Loucy (cell line): ENCODE measurements around the gene MAP3K8.
A peak's percentile ranks its signal among the peaks of the same experiment; 100 is the strongest.

ENCODE experiments used
- H2AFZ ChIP-seq: fragments of 200-600 bp; sonication (generic); 2 replicates; pipeline ENCODE4 v1.6.0; 2016; ENCODE audit warnings: antibody characterized with exemption, mild to moderate bottlenecking, low read length, moderate library complexity
- H3F3A ChIP-seq: fragments of 200-600 bp; 2 replicates; pipeline ENCODE4 v1.6.0; 2016; ENCODE audit warnings: antibody characterized with exemption, low read depth, mild to moderate bottlenecking
- H3K27me3 ChIP-seq: fragments of 200-600 bp; sonication (generic); 2 replicates; pipeline ENCODE4 v1.6.1; 2014; ENCODE audit warnings: low read length, mild to moderate bottlenecking; ENCODE audit not compliant: insufficient read depth, poor library complexity, severe bottlenecking
- H3K36me3 ChIP-seq: fragments of 200-600 bp; sonication (generic); 2 replicates; pipeline ENCODE4 v1.6.1; 2016; ENCODE audit warnings: low read length; ENCODE audit not compliant: insufficient read depth
- H3K4me1 ChIP-seq: fragments of 200-600 bp; sonication (generic); 2 replicates; pipeline ENCODE4 v1.5.1; 2014; ENCODE audit warnings: low read length, mild to moderate bottlenecking; ENCODE audit not compliant: insufficient read depth, poor library complexity, severe bottlenecking
- H3K4me2 ChIP-seq: fragments of 200-600 bp; sonication (generic); 2 replicates; pipeline ENCODE4 v1.6.0; 2014; ENCODE audit warnings: antibody characterized with exemption, low read length, low read depth, mild to moderate bottlenecking; ENCODE audit not compliant: poor library complexity, severe bottlenecking
- H3K4me3 ChIP-seq: fragments of 200-600 bp; sonication (generic); 2 replicates; pipeline ENCODE4 v1.5.1; 2014; ENCODE audit warnings: low read length, mild to moderate bottlenecking, mixed read lengths; ENCODE audit not compliant: poor library complexity, severe bottlenecking
- H3K79me2 ChIP-seq: fragments of 200-600 bp; sonication (generic); 2 replicates; pipeline ENCODE4 v1.6.1; 2014; ENCODE audit warnings: low read length; ENCODE audit not compliant: insufficient read depth
- H3K9ac ChIP-seq: fragments of 200-600 bp; sonication (generic); 2 replicates; pipeline ENCODE4 v1.6.0; 2014; ENCODE audit warnings: mild to moderate bottlenecking, low read depth, low read length, moderate library complexity; ENCODE audit not compliant: poor library complexity, severe bottlenecking
- H3K9me2 ChIP-seq: fragments of 200-600 bp; sonication (generic); replicated peaks from 2 replicates; pipeline ENCODE4 v1.6.1; 2016; ENCODE audit warnings: low read depth, low read length, mixed read lengths
- H3K9me3 ChIP-seq: fragments of 200-600 bp; sonication (generic); 2 replicates; pipeline ENCODE4 v1.6.1; 2014; ENCODE audit warnings: mild to moderate bottlenecking, antibody characterized with exemption, low read length, low read depth; ENCODE audit not compliant: insufficient read depth
- H4K20me1 ChIP-seq: fragments of 200-600 bp; sonication (generic); 2 replicates; pipeline ENCODE4 v1.6.0; 2014; ENCODE audit warnings: antibody characterized with exemption, low read length, mild to moderate bottlenecking; ENCODE audit not compliant: insufficient read depth, poor library complexity, severe bottlenecking
- EZH2phosphoT487 ChIP-seq: fragments of 200-600 bp; IDR thresholded peaks from 2 replicates; pipeline ENCODE4 v1.6.1; 2018; ENCODE audit warnings: antibody characterized with exemption, mild to moderate bottlenecking, moderate library complexity, borderline replicate concordance
- TF ChIP-seq, protein P1 (sequence below): fragments of 200-600 bp; sonication (generic); conservative IDR thresholded peaks from 2 replicates; pipeline ENCODE4 v1.5.1; 2014; ENCODE audit warnings: mild to moderate bottlenecking, antibody characterized with exemption, low read length

Gene MAP3K8

DNA sequence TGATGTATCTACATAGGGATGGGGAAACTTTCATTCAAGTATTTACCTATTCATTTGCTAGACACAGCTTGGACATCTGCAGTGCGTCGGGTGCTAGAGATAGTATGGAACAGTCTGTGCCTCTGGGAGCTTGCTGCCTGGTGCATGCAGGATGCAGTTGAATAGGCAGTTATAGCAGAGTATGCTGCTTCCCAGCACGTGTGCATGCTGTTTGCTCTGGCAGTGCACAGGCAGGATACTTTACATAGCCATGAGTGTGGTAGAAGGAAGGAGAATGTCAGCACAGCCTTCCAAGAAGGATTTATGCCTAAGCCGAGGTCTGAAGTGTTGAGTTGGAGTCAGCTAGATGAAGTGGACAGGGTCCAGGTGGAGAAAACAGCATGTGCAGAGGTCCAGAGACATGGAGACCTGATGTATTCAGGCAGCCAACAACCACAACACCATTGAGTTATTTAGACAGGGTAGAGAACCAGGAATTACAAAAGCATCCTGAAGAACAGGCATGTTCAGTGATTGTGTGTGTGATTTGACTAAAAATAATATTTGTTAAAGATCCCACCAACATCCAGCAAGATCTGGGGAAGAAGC, 8.1 kb downstream of the MAP3K8 start:
- Histone ChIP-seq H3F3A (peaks cover 2% of the 10 kb centered on the region; the same call in 1 of the 2 replicates), H3K79me2 (peaks cover 39% of the 10 kb centered on the region; the same call in 1 of the 2 replicates), H2AFZ (no peak overlapping the region), H3K9me2 (no peaks in the 10 kb centered on the region), H3K9me3 (no peaks in the 10 kb centered on the region), H3K9ac (no peak overlapping the region), H3K27me3 (no peaks in the 10 kb centered on the region), H3K4me3 (peak overlapping the region; percentile 30), H3K36me3 (no peaks in the 10 kb centered on the region), H4K20me1 (no peaks in the 10 kb centered on the region), H3K4me2 (peak overlapping the region; percentile 38), H3K4me1 (peaks cover 42% of the 10 kb centered on the region)
- TF ChIP-seq EZH2phosphoT487 = no peak
- TF ChIP-seq, protein P1, sequence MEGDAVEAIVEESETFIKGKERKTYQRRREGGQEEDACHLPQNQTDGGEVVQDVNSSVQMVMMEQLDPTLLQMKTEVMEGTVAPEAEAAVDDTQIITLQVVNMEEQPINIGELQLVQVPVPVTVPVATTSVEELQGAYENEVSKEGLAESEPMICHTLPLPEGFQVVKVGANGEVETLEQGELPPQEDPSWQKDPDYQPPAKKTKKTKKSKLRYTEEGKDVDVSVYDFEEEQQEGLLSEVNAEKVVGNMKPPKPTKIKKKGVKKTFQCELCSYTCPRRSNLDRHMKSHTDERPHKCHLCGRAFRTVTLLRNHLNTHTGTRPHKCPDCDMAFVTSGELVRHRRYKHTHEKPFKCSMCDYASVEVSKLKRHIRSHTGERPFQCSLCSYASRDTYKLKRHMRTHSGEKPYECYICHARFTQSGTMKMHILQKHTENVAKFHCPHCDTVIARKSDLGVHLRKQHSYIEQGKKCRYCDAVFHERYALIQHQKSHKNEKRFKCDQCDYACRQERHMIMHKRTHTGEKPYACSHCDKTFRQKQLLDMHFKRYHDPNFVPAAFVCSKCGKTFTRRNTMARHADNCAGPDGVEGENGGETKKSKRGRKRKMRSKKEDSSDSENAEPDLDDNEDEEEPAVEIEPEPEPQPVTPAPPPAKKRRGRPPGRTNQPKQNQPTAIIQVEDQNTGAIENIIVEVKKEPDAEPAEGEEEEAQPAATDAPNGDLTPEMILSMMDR = no peak

DNA sequence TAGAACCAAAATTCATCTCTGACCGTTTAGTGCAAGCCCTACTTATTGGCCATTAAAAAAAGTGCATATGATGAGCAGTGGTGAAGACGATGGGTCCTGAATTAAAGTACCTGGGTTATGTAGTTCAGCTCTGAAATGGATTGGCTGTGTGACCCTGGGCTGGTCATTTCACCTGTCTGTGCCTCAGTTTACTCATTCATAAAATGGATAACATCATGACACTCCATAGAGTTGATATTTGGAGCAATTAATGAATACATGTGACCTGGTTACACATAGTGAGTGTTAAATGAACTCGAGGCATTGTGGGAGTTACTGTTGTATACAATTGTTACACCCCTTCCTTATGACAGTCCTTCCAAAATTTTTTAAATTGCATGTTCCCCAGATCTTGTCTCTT, 9.1 kb downstream of the MAP3K8 start:
- peaks cover 30% of the 10 kb centered on the region; the same call in 1 of the 2 replicates for H3K79me2 ChIP-seq
- no peak overlapping the region for H3K4me3 ChIP-seq

DNA sequence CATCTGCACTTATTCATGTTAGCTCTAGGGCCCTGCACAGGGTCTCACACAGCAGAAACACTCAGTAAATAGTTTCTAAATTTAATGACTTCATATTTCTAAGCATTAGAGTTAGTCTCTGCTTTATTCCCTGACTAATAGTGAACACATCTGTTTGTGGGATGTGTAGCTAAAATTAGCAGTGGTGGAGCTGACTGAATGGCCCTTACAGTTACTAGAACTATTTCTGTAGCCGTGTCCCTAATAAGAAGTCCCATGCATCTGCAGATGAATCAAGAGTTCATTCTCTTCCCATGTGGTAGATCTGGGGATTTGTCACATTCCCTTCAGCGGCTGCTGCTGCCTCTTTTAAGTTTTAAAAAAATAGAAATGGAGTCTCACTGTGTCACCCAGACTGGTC, 11.7 kb downstream of the MAP3K8 start:
- no peaks in the 10 kb centered on the region; the same call in 1 of the 2 replicates for H3F3A ChIP-seq
- no peak overlapping the region for H2AFZ ChIP-seq
- H3K27me3 ChIP-seq = no peaks in the 10 kb centered on the region
- no peak overlapping the region for H3K9ac ChIP-seq
- no peak overlapping the region for H3K4me3 ChIP-seq
- TF ChIP-seq, protein P1 = no peak
- no peak for TF ChIP-seq EZH2phosphoT487
- no peaks in the 10 kb centered on the region for H3K9me2 ChIP-seq
- H3K4me1 ChIP-seq = peaks cover 23% of the 10 kb centered on the region
- no peaks in the 10 kb centered on the region for H3K9me3 ChIP-seq
- no peak overlapping the region for H3K4me2 ChIP-seq
- peaks cover 14% of the 10 kb centered on the region; the same call in 1 of the 2 replicates for H3K36me3 ChIP-seq
- peaks cover 9% of the 10 kb centered on the region; the same call in 1 of the 2 replicates for H3K79me2 ChIP-seq
- H4K20me1 ChIP-seq = no peaks in the 10 kb centered on the region

More for the DNA sequence above, 9.1 kb downstream of the MAP3K8 start:
- peaks cover 39% of the 10 kb centered on the region for H3K4me1 ChIP-seq
- H3K9me3 ChIP-seq = no peaks in the 10 kb centered on the region
- no peaks in the 10 kb centered on the region; the same call in 1 of the 2 replicates for H3K36me3 ChIP-seq
- no peak overlapping the region for H3K4me2 ChIP-seq
- no peaks in the 10 kb centered on the region; the same call in 1 of the 2 replicates for H3F3A ChIP-seq
- TF ChIP-seq EZH2phosphoT487 = no peak
- TF ChIP-seq, protein P1 = no peak
- no peaks in the 10 kb centered on the region for H3K9me2 ChIP-seq
- H3K27me3 ChIP-seq = no peaks in the 10 kb centered on the region
- no peak overlapping the region for H2AFZ ChIP-seq
- H3K9ac ChIP-seq = no peak overlapping the region
- no peaks in the 10 kb centered on the region for H4K20me1 ChIP-seq
